Thyroid gland (tissue), 4 donors: ENCODE data around the gene UVSSA.

Experiments used
- CTCF ChIP-seq, 6 experiments: fragments of 200-600 bp in 3 of 6; fragments of 450-650 bp in 3 of 6; sonication (generic) in 3 of 6; IDR thresholded peaks; one replicate each; pipeline ENCODE4 v1.5.1; 2016 to 2019; ENCODE audit warnings: antibody characterized with exemption in 6 of 6, mild to moderate bottlenecking in 2 of 6, inconsistent platforms in 1 of 6, moderate library complexity in 1 of 6
- POLR2A ChIP-seq, 2 donors: fragments of 450-650 bp; IDR thresholded peaks; one replicate each; pipeline ENCODE4 v1.6.1; 2017; ENCODE audit warnings: antibody characterized with exemption in 2 of 2, mild to moderate bottlenecking in 2 of 2, moderate library complexity in 1 of 2

GRCh38 chr4:1367230-1367935 is 20.4 kb downstream of the UVSSA start:
- no peak for TF ChIP-seq CTCF (IDR thresholded peaks at IDR 0.05)
- no peak for TF ChIP-seq POLR2A (IDR thresholded peaks at IDR 0.05)
